HG03460 (cell line): Measurements from ENCODE around the gene TTC3.
A peak's percentile ranks its signal among the peaks of the same experiment; 100 is the strongest.
"Not testable (repeated sequence)": the region's sequence is repeated elsewhere in the genome, so short reads cannot be mapped to it uniquely, and the experiment has no call there.

Source experiments
- ATAC-seq: cut with Tn5 transposase; IDR thresholded peaks from one replicate; pipeline ENCODE4 v1.9.1; 2021; ENCODE audit not compliant: unreplicated experiment

TTC3 gene, protein sequence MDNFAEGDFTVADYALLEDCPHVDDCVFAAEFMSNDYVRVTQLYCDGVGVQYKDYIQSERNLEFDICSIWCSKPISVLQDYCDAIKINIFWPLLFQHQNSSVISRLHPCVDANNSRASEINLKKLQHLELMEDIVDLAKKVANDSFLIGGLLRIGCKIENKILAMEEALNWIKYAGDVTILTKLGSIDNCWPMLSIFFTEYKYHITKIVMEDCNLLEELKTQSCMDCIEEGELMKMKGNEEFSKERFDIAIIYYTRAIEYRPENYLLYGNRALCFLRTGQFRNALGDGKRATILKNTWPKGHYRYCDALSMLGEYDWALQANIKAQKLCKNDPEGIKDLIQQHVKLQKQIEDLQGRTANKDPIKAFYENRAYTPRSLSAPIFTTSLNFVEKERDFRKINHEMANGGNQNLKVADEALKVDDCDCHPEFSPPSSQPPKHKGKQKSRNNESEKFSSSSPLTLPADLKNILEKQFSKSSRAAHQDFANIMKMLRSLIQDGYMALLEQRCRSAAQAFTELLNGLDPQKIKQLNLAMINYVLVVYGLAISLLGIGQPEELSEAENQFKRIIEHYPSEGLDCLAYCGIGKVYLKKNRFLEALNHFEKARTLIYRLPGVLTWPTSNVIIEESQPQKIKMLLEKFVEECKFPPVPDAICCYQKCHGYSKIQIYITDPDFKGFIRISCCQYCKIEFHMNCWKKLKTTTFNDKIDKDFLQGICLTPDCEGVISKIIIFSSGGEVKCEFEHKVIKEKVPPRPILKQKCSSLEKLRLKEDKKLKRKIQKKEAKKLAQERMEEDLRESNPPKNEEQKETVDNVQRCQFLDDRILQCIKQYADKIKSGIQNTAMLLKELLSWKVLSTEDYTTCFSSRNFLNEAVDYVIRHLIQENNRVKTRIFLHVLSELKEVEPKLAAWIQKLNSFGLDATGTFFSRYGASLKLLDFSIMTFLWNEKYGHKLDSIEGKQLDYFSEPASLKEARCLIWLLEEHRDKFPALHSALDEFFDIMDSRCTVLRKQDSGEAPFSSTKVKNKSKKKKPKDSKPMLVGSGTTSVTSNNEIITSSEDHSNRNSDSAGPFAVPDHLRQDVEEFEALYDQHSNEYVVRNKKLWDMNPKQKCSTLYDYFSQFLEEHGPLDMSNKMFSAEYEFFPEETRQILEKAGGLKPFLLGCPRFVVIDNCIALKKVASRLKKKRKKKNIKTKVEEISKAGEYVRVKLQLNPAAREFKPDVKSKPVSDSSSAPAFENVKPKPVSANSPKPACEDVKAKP (N-terminal part only)

DNA sequence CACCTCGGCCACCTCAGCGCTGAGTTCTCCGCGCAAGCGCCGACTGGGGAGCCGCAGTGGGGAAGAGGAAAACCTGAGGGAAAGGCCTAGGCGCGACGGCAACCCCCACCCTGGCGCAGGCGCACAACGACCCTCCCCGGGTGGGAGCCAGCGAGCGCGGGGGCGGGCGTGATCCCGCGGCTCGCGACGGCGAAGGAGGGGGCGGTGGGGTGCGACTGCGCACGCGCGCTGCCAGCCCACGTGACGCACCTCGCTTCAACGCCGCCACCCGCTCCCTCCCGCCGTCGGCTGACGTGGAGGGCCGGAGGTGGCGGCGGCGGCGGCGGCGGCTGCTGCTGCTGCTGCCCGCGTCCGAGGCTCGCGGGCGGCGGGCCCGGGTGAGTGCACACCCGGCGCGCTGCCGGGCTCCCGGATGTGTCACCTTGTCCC is at the start of gene TTC3, which contains the start of gene PIGP:
TSS of gene TTC3 (plus strand) at position 267 of the 429 bp plus-strand sequence. CDS start 14,004 bp downstream, outside the sequence.
TSS of gene PIGP (minus strand) at position 84 of the 429 bp plus-strand sequence. CDS start 556 bp downstream, outside the sequence.
- peak; percentile 67 for ATAC-seq

DNA sequence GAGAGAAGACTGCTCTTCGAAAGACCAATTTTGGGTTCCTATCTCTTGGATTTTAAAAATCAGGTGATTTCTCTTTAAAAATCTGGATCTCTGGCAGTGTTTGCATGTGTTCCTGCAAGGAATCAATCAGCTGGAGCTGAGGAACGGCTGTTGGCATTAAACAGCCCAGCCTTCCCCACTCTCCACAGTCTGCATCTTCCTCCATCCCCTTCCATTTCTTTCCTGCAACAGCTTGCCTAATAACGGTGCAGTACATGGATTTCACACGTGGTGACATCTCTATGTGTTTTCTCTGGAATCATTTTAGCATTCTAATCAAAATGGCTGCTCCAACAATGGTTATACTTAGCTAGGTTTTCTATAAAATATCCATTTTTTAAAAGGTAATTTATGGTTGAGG is 46.6 kb upstream of the TTC3 start:
- no peak for ATAC-seq

DNA sequence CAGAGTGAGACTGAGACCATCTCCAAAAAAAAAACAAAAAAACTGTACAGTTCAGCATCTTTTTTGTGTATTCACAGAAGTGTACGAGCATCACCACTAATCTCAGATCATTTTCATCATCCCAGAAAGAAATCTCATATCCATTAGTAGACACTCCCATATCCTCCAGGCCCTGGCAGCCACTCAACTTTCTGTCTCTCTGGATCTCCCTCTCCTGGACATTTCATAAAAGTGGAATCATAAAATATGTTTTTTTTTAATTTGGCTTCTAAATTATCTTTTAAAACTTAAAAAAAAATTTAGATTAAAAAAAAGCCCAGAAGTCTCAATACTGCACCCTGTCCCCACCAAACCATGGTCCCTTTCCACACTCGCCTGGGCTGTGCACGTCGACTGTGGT is 44.5 kb upstream of the TTC3 start:
- ATAC-seq: no peak

DNA sequence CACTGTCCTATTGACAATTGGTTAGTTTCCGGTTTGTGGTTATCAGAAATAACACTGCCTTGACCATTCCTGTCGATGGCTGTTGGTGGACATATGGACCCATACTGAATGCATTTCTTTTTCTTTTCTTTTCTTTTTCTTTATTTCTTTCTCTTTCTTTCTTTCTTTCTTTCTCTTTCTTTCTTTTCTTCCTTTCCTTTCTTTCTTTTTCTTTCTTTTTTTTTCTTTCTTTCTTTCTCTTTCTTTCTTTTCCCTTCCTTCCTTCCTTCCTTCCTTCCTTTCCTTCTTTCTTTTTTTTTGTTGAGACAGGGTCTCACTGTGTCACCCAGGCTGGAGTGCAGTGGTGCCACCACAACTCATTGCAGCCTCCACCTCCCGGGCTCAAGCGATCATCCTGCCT is 42.2 kb upstream of the TTC3 start:
- ATAC-seq: no peak

DNA sequence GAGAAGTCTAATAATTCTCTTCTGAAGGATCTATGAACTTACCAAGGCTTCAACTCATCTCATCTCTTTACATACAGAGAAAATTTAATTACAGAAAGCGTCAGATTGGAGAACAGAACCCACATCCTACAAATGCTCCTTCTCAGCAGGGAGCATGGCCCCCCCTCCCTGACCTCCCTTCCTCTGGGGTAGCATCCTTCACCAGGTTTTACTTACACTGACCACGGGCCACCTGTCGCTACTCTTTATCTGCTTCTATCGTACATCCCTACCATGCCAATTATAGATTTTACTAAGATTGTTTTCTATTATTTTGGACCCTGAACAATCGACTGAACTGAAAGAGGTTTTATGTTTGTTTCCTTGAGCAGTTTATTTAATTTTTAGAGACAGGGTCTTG is 40.8 kb upstream of the TTC3 start:
- ATAC-seq: no peak

DNA sequence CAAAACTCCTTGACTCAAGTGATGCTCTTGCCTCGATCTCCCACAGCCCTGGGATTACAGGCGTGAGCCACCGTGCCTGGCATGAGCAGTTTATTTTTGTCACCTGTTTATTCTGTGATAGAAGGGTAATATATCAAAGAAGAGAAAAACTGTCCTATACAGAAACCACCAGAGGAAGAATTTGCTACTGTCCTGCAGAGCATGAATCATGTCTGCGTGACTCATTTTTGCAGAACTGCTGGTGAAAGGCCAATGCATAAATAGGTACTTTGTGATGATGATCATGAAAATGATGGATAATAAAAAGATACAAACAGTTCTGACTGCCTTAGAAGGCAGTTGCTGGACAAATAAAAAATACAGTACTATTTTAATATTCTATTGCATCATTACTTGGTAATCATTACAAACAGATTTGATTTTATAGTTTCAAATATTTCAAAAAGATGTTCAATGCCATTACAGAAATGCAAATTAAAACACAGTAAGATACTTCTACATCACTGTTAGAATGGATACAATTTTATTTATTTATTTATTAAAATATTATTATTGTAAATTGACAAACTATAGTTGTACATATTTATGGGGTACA is 40.1 kb upstream of the TTC3 start:
- ATAC-seq: no peak

DNA sequence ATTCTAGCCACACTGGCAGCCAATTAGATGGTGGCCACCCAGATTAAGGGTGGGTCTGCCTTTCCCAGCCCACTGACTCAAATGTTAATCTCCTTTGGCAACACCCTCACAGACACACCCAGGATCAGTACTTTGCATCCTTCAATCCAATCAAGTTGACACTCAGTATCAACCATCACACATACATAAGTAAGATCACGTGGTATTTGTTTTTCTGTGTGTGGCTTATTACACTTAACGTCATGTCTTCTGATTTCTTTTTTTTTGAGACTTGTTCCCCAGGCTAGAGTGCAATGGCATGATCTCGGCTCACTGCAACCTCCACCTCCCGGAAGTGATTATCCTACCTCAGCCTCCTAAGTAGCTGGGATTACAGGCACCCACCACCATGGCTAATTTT is 38.7 kb upstream of the TTC3 start:
- not testable (repeated sequence) for ATAC-seq

DNA sequence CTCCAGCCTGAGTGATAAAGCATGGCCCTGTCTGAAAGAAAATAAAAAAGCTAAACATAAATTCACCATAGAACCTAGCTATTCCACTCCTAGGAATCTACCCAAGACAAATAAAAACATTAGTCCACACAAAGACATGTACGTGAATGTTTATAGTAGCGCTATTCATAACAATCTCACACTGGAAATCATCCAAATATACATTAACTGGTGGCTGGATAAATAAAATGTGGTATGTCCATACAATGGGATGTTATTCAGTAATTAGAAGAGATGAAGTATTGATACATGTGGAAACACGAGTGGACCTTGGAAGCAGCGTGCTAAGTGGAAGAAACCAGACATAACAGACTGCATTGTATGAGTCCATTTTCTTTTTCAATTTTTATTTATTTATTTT is 36.9 kb upstream of the TTC3 start:
- no peak for ATAC-seq

DNA sequence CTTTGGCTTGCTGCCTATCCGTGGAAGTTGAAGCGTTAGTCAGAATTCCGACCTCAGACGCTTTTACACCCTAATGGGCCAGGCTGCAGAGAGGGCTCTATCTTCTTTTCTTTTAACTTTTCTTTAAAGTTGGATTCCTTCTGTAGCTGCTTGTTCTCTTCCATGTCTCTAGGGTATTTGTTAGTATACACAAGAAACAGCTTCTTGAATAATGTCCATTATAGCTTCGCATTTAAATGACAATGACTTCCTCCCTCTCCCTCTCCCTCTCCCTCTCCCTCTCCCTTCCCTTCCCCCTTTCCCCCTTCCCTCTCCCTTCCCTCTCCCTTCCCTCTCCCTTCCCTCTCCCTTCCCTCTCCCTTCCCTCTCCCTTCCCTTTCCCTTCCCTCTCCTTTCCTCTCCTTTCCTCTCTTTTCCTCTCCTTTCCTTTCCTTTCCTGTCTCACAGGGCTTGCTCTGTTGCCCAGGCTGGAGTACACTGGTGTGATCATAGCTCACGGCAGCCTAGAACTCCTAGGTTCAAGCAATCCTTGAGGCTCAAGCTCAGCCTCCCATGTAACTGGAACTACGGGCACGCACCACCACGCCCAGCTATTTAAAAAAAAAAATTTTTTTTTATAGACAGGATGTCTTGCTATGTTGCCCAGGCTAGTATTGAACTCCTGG is 33.5 kb upstream of the TTC3 start:
- ATAC-seq: no peak

DNA sequence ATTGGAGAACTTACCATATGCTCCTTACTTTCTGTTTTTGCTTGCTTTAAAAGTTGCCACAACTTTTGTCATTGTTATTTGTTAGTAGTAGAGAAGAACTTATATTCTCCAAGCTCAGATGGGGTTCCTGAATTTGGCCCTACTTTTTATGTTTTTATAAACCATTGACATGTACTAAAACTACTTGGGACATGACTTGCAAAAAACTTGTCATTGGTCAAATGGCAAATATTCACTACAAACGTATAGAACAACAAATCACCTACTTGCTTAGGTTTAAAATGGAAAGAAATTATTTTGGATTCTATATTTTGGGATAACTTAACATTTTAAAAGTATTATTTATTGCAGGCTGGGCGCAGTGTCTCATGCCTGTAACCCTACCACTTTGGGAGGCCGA is 32.8 kb upstream of the TTC3 start:
- no peak for ATAC-seq

DNA sequence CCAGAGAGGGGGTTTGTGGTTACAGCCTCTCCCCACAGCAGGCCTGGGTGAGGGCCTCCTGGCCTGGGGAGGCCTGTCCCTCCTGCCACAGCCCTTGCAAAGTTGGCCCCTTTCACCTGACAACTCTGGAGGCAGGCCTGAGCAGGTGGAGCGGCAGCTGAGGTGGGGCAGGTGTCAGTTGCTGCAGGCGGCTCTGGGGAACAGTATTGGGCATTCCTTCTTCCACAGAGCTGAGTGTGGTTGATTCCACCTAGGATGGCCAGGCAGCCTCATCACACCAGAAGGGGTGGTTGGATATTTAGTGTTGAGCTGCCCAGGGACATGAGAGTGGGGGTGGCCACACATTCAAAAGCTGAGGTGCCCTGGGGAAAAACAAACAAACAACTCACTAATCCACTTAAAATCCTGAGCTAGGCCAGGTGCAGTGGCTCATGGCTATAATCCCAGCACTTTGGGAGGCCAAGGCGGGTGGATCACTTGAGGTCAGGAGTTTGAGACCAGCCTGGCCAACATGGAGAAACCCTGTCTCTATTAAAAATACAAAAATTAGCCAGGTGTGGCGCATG is 31.3 kb upstream of the TTC3 start:
- no peak for ATAC-seq

DNA sequence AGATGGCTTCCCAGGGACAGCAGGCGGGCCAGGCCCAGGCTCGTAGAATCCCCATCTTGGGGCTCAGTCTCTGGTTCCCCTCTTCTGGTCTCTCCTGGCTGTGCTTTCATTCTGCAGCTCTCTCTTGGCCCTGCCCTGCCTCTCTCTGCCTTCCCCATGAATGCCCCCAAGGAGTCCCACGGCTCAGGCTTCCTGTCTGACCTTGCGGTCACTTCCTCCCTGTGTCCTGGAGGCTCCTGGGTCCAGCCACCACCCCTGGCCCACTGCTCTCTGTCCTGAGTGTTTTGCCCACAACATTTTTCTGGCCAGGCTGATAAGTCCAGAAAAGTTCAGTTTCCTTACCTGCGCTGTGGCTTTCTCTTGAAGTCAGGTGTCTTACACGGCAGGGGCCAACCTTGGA is 29.2 kb upstream of the TTC3 start:
- no peak for ATAC-seq

DNA sequence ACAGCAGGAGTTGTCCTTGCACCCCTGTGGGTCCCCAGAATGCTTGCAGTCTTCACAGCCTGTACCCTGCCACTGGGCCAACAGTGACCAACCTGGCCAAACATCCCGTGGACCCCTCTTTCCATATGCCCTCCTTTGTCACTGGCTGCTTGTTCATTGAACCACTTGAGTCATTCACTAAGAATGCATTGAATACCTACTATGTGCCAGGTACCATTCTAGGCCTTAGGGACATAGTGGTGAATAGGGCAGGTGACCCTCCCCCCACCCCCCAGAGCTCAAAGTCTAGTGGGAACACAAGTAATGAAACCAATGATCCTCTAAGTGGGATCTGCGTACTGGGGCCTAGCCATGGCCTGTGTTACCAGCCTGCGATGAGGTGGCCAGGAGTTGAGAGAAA is 28.4 kb upstream of the TTC3 start:
- no peak for ATAC-seq

DNA sequence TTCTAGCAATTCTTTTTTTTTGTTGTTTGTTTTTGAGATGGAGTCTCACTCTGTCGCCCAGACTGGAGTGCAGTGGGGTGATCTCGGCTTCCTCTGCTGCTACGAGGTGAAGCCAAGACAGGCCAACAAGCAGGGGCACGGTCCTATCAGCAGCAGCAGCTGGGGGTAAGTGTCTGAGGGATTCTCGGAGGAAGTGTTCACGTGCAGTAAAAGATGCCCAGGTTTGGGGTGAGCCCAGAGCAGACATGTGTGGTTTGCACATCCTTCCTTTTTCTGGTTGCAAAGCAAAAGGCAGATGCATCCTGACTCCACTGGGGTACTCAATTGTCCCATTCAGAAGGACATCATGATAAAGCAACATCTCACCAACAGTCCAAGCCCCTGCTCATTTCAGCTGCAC is 27.9 kb upstream of the TTC3 start:
- ATAC-seq: no peak

DNA sequence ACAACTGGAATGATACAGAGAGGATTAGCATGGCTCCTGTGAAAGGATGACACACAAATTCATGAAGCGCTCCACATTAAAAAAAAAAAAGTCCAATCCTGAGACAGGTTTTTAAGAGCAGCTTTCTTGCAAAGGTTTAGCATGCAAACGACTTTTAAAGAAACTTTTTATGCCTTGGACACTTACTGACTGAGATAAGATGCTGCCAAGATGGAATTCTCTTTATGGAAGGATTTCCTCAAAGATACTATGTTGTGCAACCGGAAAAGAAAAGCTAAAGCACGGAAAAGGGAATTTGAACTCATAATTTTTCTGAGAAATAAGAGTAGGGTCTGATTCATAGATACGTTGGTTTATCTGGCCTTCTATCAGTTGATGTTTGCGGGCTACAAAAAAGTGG is 27.5 kb upstream of the TTC3 start:
- no peak for ATAC-seq

DNA sequence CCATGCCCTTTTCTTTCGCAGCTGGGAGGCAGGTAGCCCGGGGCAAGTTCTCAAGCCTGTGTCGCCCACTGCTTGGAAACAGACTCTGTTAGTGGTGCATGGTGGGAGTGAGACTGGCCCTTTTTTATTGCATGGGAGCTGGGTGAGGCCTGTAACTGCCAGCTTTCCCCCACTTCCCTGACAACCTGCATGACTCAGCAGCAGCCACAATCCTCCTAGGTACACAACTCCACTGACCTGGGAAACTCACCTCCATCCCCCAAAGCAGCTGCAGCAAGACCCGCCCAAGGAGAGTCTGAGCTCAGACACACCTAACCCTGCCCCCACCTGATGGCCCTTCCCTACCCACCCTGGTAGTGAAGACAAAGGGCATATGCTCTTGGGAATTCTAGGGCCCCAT is 26.0 kb upstream of the TTC3 start:
- ATAC-seq: no peak

DNA sequence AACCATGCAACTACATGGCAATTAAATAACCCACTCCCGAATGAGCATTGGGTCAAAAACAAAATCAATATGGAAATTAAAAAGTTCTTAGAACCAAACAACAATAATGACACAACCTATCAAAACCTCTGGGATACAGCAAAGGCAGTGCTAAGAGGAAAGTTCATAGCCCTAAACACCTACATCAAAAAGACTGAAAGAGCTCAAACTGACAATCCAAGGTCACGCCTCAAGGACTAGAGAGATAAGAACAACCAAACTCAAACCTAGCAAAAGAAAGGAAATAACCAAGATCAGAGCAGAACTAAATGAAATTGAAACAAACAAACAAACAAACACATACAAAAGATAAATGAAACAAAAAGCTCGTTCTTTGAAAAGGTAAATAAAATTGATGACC is 23.3 kb upstream of the TTC3 start:
- ATAC-seq: not testable (repeated sequence)

DNA sequence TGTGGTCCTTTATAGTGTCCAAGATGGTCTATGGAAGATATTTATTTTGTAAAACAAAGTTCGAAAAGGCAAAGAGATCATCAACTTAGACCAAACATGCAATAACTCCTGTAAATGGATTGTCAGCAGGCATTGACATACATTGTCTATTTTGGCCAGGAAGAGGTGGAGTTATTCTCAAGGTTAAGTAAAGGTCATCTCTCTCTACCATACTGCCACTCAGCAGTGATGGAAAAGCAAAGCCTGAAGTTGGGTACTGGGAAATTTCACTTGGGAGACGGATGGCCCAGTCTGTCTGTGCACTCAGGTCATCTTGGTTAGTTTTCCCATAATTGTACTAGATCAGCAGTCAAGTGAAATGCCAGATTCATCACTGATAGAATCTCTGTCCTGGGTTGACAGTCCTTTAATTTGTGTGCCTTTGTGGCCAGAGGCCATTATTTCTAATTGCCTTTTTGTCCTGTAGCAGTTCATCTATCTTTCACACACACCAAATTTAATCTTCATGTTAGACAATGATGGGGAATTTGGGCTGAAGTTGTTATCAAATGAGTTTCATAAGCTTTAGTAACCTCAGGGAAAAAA is 17.7 kb upstream of the TTC3 start:
- ATAC-seq: no peak

DNA sequence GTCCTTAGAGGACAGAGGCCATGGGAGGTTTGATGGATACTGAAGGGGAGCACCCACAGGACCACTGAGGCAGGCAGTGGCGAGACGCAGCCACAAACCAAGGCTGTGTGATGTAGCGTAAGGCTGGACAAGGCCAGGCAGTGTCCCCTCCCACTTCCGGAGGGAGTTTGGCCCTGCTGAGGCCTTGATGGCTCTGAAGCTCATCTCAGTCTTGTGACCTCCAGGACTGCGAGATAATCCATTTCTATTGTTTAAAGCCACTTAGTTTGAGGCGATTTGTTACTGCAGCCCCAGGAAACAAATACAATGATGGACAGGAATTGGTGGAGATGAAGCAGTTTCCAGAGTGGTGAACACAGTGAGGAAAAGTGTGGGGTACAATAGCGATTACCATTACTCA is 15.4 kb upstream of the TTC3 start:
- ATAC-seq: no peak

DNA sequence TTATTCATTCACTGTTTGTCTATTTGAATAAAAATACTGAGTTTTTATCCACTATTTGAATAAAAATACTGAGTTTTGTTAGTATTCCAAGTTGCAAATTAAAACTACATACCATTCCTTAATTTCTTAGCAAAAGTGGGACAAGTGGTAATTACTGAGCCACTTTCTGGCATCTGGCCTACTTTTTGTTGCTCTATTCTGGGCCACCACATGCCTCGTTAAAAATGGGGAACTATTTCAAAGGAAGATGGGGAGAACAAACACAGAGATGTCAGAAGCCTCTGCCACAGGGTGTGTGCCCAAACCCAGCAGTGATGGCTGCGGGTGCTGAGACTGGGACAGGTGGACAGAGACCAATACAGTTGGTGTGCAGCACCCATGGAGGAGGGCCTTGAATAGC is 14.8 kb upstream of the TTC3 start:
- ATAC-seq: no peak
